Measurements from ENCODE around the gene GNAI1.

Gene GNAI1

DNA sequence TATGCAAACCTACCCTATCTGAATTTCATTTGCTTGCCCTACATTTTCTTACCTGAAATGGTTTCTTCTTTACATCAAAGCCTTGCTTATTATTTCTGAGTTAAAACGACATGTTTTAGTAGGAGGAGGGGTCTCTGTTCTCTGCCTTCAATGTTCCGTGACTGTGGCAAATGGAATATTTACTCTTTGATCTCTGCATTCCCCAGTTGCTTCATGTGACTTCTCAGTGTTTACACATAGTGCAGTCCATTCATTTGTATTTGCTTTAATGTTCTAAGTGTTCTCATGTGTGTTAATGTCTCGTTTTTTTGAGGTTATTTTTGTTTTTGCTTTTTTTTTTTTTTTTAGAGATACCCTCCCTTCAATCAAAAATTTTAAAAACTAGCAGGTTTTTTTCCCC lies 75.8 kb downstream of the GNAI1 start:
- no peak for DNase-seq (ENCODE audit: low read depth in 3 of 3)

DNA sequence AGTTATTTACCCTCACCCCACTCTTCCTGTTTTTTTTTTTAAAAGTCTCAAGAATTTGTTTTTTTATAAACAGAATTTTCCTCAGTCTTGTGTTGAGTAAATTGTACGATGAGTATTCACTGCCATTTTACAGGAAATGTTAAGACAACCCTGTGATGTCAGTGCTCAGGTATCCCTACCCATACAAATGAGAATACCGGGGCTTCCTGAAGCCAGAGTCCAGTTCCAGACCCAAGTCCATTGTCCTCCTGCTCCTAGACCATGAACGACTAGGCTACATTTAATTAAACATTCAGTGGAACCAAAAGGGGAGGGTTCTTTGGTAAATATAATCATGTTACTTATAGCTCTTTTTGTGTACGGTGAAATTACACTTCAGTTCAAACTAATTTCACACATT lies 79.2 kb downstream of the GNAI1 start:
- no peak for DNase-seq (ENCODE audit: low read depth in 3 of 3)

DNA sequence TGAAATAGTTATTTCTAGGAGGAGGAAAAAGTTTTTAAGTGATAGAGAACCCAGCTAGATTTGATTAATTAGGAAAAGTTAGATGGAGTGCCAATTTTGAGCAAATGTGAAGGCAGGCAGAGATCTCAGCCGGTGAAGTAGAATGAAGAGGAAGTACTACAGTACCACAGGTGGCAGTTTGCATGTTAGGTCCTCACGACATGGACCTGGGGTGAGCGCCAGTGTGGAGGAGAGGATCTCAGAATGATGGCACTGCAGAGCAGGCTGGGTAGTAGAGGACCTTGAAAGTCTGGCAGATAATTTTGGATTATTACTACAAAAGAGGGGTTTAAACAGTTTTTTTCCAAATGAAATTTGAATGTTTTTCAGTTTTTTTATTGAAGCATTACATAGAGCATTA lies 81.1 kb downstream of the GNAI1 start:
- no peak for DNase-seq (ENCODE audit: low read depth in 3 of 3)

DNA sequence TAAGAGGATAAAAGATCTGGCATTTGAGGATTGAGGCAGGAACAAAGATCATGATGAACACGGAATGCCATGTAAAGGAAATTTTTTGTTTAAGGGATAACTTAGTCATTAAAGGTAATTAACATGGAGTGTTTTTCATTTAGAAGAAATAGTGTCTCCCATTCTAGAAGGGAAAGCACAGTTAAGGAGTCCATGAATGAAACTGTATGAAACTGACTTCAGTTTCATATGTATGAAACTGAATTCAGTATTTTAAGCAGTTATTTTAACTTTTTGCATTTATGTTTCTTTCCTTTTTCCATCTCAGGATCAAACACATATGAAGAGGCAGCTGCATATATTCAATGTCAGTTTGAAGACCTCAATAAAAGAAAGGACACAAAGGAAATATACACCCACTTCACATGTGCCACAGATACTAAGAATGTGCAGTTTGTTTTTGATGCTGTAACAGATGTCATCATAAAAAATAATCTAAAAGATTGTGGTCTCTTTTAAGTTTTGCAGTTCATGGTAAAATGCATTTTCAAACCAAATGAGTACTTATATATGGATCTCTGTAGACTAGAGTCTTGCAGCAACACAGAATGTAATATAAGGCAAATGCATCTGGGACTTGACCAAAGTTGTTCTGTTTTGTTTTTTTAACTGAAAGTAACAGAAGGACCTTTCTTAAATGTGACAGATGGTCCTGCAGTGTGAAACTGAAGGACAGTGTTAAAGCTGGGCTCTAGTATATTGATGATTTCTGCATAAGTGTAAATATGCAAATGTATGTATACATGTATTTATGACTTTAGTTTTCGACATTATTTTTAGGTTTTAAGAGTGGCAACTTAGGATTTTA lies 82.6 kb downstream of the GNAI1 start:
- no peak for DNase-seq (ENCODE audit: low read depth in 3 of 3)

DNA sequence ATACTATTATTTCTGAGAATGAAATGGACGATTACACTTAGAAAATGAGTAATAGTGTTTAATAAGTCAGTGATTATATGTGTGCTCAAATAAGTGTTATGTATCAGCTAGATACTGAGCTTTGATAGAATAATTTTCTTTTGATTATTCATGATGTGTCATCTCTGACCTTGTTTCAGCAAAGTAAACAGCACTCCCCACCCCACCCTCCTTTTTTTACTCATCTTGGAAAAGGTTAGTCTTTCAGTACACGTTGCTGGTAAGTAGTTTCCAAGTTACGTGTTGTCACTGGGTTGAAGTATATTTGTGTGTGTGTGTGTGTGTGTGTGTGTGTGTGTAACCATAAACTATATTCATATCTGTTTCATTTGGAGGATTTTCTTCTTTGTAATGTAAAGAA lies 84.1 kb downstream of the GNAI1 start:
- no peak for DNase-seq (ENCODE audit: low read depth in 3 of 3)

DNA sequence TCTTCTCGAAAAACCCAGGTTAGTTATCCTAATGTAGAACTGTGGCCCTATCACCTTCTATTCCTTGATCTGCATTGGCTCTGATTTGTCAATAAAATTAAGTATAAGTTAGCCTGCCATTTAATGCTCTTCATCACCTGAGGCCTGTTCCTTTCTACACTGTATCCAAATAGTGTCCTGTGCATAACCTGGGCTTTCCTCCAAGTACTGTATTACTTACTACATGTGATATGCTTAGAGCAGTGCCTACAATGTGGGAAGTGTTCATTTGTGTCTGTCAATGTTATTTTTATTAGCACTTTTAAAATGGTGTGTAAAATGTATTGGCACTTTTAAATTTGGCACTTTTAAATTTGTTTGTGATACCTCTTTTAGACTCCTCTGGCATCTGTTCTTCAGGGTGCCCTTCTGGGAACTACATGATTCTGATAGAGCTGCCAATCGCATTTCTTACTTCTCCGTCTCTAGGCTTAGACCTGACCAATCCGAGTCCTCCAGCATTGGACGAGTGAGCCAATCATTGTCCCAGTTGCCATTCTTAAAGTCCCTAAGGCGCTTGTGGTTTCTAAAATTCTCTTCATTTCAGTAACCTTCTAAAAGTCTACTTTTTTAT lies 85.5 kb downstream of the GNAI1 start:
- no peak for DNase-seq (ENCODE audit: low read depth in 3 of 3)

DNA sequence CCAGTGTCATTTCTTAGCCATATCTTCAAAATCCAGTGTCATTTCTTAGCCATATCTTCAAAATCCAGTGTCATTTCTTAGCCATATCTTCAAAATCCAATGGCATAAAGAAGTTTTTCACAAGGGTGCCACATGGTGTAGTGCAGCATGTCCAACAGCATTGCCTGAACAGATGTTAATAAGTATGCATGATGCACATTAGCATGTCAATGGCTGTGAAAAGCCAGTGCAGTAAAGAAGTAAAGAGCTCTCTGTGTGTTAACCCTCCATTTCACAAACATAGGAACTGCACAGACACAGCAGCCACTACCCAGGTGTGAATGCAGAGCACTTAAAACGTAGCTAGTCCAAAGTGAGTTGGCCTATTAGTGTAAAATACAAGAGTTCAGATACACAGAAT lies 89.8 kb downstream of the GNAI1 start:
- DNase-seq (ENCODE audit: low read depth in 3 of 3), result no peak

DNA sequence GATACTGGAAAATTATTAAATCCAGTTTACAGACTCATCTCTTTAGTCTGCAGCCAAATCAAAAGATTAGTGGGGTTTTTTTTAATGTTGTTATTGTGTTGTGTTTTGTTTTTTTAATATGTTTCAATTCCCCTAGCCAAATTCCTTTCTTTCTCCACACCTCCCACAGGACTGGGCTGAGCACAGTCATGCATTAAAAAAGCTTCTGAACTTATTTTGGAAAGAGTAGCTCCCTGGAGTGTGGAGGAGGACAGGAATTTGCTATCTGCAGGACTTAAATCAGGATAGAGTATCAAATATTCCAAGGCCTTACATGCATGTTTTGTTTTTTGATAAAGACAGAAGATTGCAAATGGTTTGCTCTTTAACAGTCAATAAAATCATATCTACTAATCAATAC lies 90.7 kb downstream of the GNAI1 start:
- DNase-seq (ENCODE audit: low read depth in 3 of 3), result no peak

DNA sequence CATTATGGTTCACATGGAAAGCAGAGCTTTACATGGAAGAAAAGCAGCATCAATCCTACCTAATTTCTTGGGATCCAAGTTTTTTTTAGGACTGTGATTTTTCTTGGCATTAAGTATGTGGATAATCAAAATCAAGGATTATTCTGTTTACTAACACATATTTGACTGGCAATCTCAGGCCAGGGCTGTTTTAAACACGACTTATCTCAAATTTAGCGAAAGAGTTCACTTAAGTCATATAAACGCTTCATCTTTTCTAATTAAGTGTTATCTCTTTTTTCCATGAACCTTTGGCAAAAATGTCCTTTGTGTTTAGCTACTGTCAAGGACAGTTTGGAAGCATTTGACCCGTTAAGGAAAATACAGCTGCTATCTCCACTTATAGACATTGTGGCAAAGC lies 92.0 kb downstream of the GNAI1 start:
- no peak for DNase-seq (ENCODE audit: low read depth in 3 of 3)

DNA sequence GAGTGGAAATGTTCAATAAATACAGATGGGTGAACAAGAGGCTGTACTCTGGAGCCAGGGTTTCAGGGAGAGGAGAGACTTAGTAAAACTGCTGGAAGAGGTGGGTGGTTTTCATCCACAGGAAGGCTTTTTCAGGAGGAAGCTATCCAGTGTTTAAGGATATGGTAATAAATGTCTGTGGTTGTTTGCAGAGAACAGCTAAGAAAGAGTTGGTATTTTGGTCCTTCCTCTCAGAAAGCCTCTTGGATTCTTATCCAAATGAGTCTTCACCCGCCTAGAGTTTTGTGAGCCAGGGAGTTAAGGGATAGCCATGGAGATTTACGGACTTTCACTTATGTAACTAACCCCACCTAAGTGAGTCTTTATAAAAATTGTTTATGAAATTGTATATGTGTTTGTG lies 95.7 kb downstream of the GNAI1 start:
- DNase-seq (ENCODE audit: low read depth in 3 of 3), result no peak

DNA sequence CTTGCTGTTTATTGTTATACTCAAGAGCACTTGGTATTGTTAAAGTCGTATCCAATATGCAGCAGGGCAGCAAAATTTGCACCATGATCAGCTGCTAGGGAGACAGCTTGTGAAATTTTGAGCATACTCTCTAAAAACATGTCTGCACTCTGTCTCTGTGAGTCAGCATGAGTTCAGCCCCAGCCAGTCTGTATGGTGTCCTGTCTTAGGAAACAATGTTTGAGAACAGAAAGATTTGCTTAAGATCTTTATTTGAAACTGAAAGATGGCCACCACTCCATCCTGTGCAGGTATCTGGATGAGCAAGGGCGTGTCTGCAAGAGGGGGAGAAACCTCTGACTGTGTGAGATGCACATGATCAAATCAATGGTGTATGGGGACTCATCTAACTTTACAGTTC lies 97.1 kb downstream of the GNAI1 start:
- no peak for DNase-seq (ENCODE audit: low read depth in 3 of 3)

DNA sequence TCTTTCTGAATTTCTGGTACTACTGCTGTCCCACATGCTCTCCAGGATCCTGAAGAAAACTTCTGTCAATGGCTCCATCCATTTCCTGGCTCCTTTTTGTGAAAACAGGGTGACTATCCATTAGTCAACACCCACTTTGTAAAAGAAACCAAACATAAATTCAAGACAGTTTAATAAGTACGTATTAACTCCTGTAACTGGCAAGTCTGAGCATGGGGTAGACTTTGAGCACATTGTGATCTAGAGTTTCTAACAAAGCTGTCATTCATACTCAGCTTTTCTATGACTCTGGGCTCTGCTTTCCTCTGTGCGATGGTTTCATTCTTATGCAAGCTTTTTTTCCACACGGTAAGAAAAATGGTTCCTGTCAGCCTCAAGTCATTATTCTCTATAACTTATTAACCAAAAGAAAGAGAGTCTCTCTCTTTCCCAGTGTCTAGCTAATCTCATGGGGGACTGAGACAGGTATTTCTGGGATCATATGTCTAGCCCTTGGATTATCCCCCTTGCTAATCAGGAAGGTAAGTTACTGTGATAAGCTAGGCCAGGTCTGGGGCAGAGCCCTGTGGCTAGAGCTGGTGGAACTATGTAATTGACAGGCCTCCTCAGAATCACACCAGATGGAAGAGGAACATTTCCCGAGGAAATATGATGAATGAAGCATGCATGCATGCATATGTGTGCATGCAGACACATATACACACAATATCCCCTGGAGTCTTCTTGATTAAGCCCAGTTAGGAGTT lies 98.5 kb downstream of the GNAI1 start:
- no peak for DNase-seq (ENCODE audit: low read depth in 3 of 3)

DNA sequence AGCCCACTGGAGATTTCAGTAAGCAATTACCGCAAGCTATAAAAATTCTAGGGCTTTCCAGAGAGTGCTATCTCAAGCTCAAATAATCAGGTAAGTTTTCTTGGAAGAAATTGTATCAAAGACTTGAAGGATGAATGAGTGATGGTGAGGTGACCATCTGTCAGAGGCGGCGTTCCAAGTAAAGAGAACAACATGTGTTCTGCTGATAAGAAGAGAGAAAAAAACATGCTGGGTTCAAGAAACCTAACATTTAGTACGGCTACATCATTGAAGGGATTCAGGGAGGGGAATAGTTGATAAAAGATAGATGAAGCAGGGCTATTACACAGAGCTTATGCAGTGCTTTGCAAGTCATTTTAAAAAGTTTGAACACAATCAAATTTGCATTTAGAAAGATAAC lies 100.7 kb downstream of the GNAI1 start:
- no peak for DNase-seq (ENCODE audit: low read depth in 3 of 3)

DNA sequence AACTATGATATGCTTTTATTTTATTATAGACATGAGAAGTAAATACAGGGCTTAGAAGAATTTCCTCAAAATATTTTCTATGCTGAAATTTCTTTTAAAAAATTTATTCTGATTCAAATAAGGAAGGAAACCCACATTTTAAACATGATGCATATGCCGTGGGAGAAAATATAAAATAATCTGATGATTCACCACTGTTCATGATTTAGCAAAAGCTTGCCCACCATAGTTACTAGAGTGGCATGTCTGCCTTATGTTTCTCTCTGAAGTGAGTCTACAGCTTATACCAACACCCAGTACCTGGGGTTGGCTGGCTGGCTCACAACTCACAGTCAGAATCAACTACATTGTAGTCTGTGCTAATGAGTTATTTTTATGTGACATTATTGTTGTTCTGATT lies 102.0 kb downstream of the GNAI1 start:
- DNase-seq (ENCODE audit: low read depth in 3 of 3), result no peak

DNA sequence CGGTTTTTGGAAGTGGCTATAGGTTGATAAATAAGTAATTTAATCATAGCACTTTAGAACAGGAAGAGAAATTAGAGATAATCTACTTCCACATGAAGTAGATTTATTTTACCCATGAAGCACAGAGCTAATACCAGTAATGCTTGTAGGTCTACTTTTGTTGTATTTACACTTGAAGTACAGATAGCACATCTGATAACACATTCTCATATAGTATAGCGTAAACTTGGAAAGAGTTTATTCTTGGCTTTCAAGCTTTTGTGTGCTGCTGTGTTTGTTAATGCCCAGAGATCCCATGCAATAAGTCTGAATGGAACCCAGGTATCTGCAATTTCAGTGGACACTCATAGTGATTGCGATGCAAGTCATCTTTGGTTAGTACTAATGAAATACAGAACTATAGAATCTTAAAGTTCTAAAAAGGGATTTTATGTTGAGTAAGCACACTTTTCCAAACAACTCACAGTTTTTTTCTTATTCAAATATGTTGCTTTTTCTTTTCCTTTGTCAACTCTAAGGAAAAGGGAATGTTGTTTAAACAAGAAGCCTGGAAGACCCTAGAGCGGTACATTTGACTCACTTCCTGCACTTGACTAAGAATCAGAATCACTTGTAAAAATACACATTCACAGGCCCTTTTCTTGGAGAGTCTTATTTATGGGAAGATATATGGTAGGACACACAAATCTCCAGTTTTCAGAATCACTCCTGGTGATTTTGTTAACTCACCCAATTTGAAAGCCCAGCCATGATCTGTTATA lies 105.8 kb downstream of the GNAI1 start:
- DNase-seq (ENCODE audit: low read depth in 3 of 3), result no peak

DNA sequence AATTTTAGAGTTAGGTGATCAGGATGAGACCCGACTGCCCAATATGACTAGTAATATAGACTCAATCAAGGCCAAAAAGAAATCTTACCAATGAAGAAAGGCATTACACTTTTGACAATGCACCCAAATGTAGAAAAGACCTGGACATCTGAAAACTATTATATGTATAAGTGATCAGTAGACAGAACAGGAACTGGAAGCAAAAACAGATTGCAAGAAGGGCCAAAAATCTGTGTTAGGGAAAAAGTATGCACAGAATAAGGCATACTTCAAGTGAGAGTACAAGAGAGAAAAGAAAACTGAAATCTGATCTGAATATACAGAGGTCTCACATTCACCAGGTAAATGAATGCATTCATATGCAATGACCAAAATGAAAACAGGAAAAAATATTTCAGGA lies 107.0 kb downstream of the GNAI1 start:
- DNase-seq (ENCODE audit: low read depth in 3 of 3), result no peak

DNA sequence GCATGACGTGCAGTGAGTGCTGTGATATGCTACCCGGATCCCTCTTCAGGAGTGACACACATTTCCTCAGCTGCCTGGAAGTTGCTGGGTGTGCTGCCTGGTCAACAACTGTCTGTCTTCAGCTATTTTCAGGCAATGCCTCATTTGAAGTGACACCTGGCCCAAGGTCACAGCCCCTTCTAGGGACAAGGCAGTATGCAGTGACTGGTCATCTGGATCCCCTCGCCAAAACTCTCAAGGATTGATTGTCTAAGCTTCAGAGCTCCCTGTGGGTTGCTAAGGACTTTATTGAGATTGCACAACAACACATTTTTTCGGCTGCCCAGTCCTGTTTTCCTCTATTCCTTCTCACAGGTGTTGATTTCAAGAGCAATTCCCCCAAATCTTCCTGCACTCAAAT lies 108.8 kb downstream of the GNAI1 start:
- no peak for DNase-seq (ENCODE audit: low read depth in 3 of 3)

DNA sequence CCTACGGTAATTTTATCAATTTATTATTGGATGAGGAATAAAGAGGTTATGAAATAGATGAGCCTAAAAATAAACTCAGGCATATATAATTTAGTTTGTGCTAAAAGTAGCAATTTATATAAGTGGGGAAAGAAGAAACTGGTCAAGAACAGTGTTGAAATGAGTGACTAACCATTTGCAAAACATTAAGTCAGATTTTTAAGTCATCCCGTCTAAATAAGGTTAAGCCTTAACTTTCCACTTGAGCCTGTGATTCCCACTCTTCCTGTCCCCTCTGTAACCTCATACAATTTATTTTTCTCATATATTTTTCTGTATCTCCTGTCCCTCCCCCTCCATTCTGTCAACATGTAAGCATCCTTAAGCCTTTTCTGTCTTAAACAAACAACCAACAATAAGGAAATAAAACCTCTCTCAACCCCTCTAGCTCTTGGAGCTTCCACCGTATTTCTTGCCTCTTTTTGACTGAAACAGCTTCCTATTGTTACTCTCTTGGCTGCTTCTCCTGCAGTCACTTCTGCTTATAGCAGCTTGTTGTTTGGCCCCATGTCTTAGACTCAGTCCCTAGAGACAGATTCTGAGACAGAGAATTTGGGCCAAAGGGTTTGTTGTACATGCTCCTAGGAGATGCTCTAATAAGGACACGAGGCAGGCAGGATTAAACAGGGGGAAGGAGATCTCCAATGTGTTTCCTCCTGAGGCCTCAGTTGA lies 109.7 kb downstream of the GNAI1 start:
- no peak for DNase-seq (ENCODE audit: low read depth in 3 of 3)

DNA sequence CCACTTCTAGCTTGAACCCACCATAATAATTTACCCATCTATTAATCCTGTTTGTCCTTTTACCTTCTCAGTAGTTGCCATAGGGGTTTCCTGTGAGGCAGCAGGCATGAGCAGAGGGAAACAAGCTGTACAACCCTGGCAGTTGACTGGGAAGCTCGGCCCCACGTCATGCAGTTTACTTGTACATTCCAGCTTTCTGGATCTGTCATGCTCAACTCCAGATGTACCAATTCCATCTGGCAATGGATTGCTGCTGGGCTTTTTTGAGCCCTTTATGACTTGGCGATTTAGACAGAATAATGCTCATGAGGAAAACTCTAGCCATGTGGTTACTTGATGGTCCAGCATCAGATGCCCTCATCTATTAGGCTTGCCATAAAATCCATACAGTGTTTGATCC lies 112.5 kb downstream of the GNAI1 start:
- no peak for DNase-seq (ENCODE audit: low read depth in 3 of 3)

DNA sequence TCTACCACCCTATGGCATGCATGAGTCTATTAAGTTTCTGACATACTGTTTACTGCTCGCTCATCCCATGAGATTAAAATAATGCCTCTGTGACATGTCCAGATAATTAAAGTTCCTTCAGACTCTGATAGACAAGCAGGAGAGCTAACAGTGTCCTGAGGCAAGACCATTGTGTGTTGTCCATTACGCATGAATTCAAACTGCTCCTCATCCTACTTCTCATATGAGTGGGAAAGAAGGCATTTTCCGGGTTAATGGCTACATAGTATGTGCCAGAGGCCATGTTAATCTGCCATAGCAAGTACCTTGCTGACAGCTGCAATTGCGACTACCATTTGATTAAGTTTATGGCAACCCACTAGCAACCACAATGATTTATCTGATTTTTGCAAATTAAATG lies 113.3 kb downstream of the GNAI1 start:
- DNase-seq (ENCODE audit: low read depth in 3 of 3), result no peak

DNA sequence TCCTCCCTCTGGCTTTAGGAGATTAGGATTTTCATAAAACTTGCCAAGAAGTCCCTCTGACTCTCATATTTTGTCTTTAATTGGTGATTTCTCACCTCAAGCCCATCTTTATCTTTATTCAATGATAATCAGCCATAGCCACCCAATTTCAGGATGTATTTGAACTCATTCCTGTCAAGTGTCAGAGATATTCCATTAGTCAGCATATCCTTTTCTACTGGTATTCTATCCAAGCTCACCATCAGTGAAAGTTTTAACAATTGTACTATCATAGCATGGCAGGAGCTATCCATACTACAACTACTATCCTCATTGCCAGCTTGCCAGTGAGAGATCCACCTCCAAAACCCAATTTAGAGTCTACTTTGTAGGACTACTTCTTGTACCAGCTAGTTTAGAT lies 114.6 kb downstream of the GNAI1 start:
- DNase-seq (ENCODE audit: low read depth in 3 of 3), result no peak

Measured in stimulated activated CD4-positive, alpha-beta T cell treated with anti-CD3 and anti-CD28 coated beads, TNF-alpha, amount 100 ng/mL, for 24 hours (primary cell).